Activated CD4-positive, alpha-beta T cell treated with anti-CD3 and anti-CD28 coated beads for 1 hour (primary cell): ENCODE results near the gene HOXC4.

ENCODE experiments used
- DNase-seq: peaks from one replicate; pipeline ENCODE4 v3.0.0-alpha.2; 2020

The HOXC4 gene

GRCh38 chr12:54029529-54030441, 23.9 kb upstream of the HOXC4 start:
- DNase-seq = no peak

- no peak for DNase-seq
These were observed 23.2 kb upstream of the HOXC4 start for GRCh38 chr12:54030442-54030801.

GRCh38 chr12:54030889-54031471, 22.7 kb upstream of the HOXC4 start:
- no peak for DNase-seq

GRCh38 chr12:54031480-54031879, 22.2 kb upstream of the HOXC4 start:
- no peak for DNase-seq

GRCh38 chr12:54032086-54032619, 21.5 kb upstream of the HOXC4 start:
- no peak for DNase-seq

- peak; percentile 43 for DNase-seq
These were observed 21.0 kb upstream of the HOXC4 start, which contains the start of gene HOXC5 for GRCh38 chr12:54032627-54033100. TSS of gene HOXC5 (plus strand) at chr12:54033050. CDS start at chr12:54033123, 73 bp downstream.

- no peak for DNase-seq
These were observed 20.3 kb upstream of the HOXC4 start for GRCh38 chr12:54033106-54033979.

GRCh38 chr12:54033980-54034784, 19.5 kb upstream of the HOXC4 start:
- no peak for DNase-seq

- no peak for DNase-seq
These were observed 18.8 kb upstream of the HOXC4 start for GRCh38 chr12:54034785-54035310.

- DNase-seq = no peak
These were observed 17.9 kb upstream of the HOXC4 start for GRCh38 chr12:54035568-54036264.

- no peak for DNase-seq
These were observed 16.8 kb upstream of the HOXC4 start for GRCh38 chr12:54036620-54037359.

- no peak for DNase-seq
These were observed 16.0 kb upstream of the HOXC4 start for GRCh38 chr12:54037360-54038283.

- no peak for DNase-seq
These were observed 15.3 kb upstream of the HOXC4 start for GRCh38 chr12:54038284-54038870.

GRCh38 chr12:54038871-54039414, 14.7 kb upstream of the HOXC4 start:
- DNase-seq = no peak

GRCh38 chr12:54039417-54040147, 14.1 kb upstream of the HOXC4 start:
- no peak for DNase-seq

GRCh38 chr12:54040148-54040494, 13.5 kb upstream of the HOXC4 start:
- no peak for DNase-seq

- DNase-seq = no peak
These were observed 13.0 kb upstream of the HOXC4 start for GRCh38 chr12:54040648-54041047.
